ENCODE measurements around the gene WNT9A. TPM values are rescaled to one million over a fixed set of nuclear protein-coding genes. Genes with fewer than 3 reads are reported as not detected.

Gene WNT9A
- total RNA-seq, 1 experiment from 2014 or later = 22.2 TPM

- no peaks in the 10 kb centered on the region for H3K27me3 ChIP-seq (ENCODE audit: low read length)
- H2AFZ ChIP-seq (ENCODE audit: low read length) = no peak overlapping the region
- intact Hi-C loops (cut with micrococcal nuclease) = loop anchor here (10.0 kb wide), 1 partner anchor 397 kb away; no protein-coding TSS in a partner anchor
- ChIA-PET POLR2A (ENCODE audit: unreplicated experiment) (no interaction called here), CTCF (no interaction called here)
- ATAC-seq (no peak), DNase-seq (no peak)
- H3K4me3 ChIP-seq (ENCODE audit: low read length) = no peak overlapping the region
- H3K4me2 ChIP-seq (ENCODE audit: low read length) = no peak overlapping the region
- peaks cover 9% of the 10 kb centered on the region for H3K36me3 ChIP-seq (ENCODE audit: low read depth, low read length)
- H3K9me2 ChIP-seq (replicated peaks; ENCODE audit: low read length) = no peaks in the 10 kb centered on the region
- no TSS peak for BruUV-seq (replicated peaks)
- no peak overlapping the region for H3K27ac ChIP-seq (ENCODE audit: low read length)
- no peak overlapping the region for H3K9ac ChIP-seq (ENCODE audit: low read length)
- peaks cover 32% of the 10 kb centered on the region for H3K4me1 ChIP-seq (ENCODE audit: insufficient read depth, low read length)
- TF ChIP-seq EZH2 (IDR thresholded peaks at IDR 0.05; ENCODE audit: low read length, unreplicated experiment) (no peak), CTCF (conservative IDR thresholded peaks at IDR 0.05; ENCODE audit: low read depth, low read length) (peak; percentile 42; the same call in 1 of the 2 replicates)
- no peaks in the 10 kb centered on the region for H3F3A ChIP-seq (ENCODE audit: low read length, unreplicated experiment)
- H4K20me1 ChIP-seq (ENCODE audit: low read length) = no peaks in the 10 kb centered on the region
- peaks cover 99% of the 10 kb centered on the region for H3K79me2 ChIP-seq (ENCODE audit: low read length)
- no peaks in the 10 kb centered on the region for H3K9me3 ChIP-seq (ENCODE audit: low read length)
Observed at GRCh38 chr1:227942021-227942715, 5.6 kb downstream of the WNT9A start.

GRCh38 chr1:227941509-227942020 lies 6.2 kb downstream of the WNT9A start:
- Histone ChIP-seq H3K79me2 (ENCODE audit: low read length) (peaks cover 99% of the 10 kb centered on the region), H4K20me1 (ENCODE audit: low read length) (no peaks in the 10 kb centered on the region), H3K4me2 (ENCODE audit: low read length) (no peak overlapping the region), H3K9me2 (replicated peaks; ENCODE audit: low read length) (no peaks in the 10 kb centered on the region), H3K4me1 (ENCODE audit: insufficient read depth, low read length) (peaks cover 38% of the 10 kb centered on the region), H3F3A (ENCODE audit: low read length, unreplicated experiment) (no peaks in the 10 kb centered on the region), H3K27me3 (ENCODE audit: low read length) (no peaks in the 10 kb centered on the region), H3K27ac (ENCODE audit: low read length) (no peak overlapping the region), H2AFZ (ENCODE audit: low read length) (no peak overlapping the region), H3K9ac (ENCODE audit: low read length) (no peak overlapping the region), H3K4me3 (ENCODE audit: low read length) (no peak overlapping the region), H3K36me3 (ENCODE audit: low read depth, low read length) (peaks cover 15% of the 10 kb centered on the region), H3K9me3 (ENCODE audit: low read length) (no peaks in the 10 kb centered on the region)
- no peak for TF ChIP-seq EZH2 (IDR thresholded peaks at IDR 0.05; ENCODE audit: low read length, unreplicated experiment)
- no peak for DNase-seq
- CTCF ChIA-PET = no interaction called here
- no peak for ATAC-seq
- BruUV-seq (replicated peaks) = no TSS peak
- intact Hi-C loops (cut with micrococcal nuclease) = loop anchor here (10.0 kb wide), 1 partner anchor 397 kb away; no protein-coding TSS in a partner anchor
- POLR2A ChIA-PET (ENCODE audit: unreplicated experiment) = no interaction called here

GRCh38 chr1:227940791-227941241 lies 6.9 kb downstream of the WNT9A start:
- no peak overlapping the region for H3K4me3 ChIP-seq (ENCODE audit: low read length)
- BruUV-seq (replicated peaks) = no TSS peak
- peaks cover 96% of the 10 kb centered on the region for H3K79me2 ChIP-seq (ENCODE audit: low read length)
- H4K20me1 ChIP-seq (ENCODE audit: low read length) = no peaks in the 10 kb centered on the region
- no peak for DNase-seq
- TF ChIP-seq EZH2phosphoT487 (IDR thresholded peaks at IDR 0.05; ENCODE audit: borderline replicate concordance, low read length) (no peak), EZH2 (IDR thresholded peaks at IDR 0.05; ENCODE audit: low read length, unreplicated experiment) (no peak), CTCF (conservative IDR thresholded peaks at IDR 0.05; ENCODE audit: low read depth, low read length) (no peak)
- H3F3A ChIP-seq (ENCODE audit: low read length, unreplicated experiment) = peaks cover 3% of the 10 kb centered on the region
- no peaks in the 10 kb centered on the region for H3K9me2 ChIP-seq (replicated peaks; ENCODE audit: low read length)
- peaks cover 39% of the 10 kb centered on the region for H3K4me1 ChIP-seq (ENCODE audit: insufficient read depth, low read length)
- no peak overlapping the region for H2AFZ ChIP-seq (ENCODE audit: low read length)
- peaks cover 21% of the 10 kb centered on the region for H3K36me3 ChIP-seq (ENCODE audit: low read depth, low read length)
- H3K4me2 ChIP-seq (ENCODE audit: low read length) = no peak overlapping the region
- H3K27me3 ChIP-seq (ENCODE audit: low read length) = no peaks in the 10 kb centered on the region
- H3K9ac ChIP-seq (ENCODE audit: low read length) = no peak overlapping the region
- ChIA-PET POLR2A (ENCODE audit: unreplicated experiment) (no interaction called here), CTCF (no interaction called here)
- H3K27ac ChIP-seq (ENCODE audit: low read length) = no peak overlapping the region
- H3K9me3 ChIP-seq (ENCODE audit: low read length) = 0 out of 2 replicates have a peak, but pooled peaks cover 1% of the 10 kb centered on the region
- intact Hi-C loops (cut with micrococcal nuclease) = loop anchor here (10.0 kb wide), 1 partner anchor 396 kb away; no protein-coding TSS in a partner anchor
- ATAC-seq = no peak

Data from PC-3 (cell line).